Measurements from ENCODE around the gene TLNRD1.

Gene TLNRD1

DNA sequence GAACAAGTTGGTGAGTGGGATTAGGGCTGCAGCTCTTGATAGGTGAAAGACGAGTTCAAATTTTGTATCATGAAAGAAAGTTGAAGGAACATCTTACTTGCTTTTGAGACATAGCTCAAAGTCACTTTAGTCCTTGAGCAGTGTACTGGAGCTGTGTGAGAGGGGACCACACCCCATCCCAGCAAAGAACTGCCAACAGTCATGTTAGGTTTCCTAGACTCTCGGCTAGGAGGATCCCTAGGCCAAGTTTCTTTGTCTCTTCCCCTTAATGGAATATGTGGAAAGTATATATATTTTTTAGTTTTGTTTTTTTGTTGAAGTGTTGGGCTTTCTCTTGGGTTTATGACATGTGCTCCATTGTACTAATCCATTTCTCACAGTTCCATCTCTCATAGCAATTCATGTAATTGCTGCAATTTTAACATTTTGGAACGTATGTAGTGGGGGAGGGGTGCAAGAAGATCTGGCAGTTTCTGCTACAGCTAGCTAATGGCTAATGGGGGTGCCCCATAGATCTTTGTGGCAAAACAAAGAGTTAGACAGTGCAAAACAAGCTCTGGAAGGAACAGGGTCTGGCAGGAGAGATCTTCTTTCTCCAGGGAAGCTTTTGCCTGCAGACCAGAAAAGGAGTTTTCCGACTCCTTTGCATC is 25.1 kb downstream of the TLNRD1 start:
- DNase-seq, result no peak
- Histone ChIP-seq H3K4me3 (ENCODE audit: insufficient read depth, low read depth, low read length, poor library complexity, severe bottlenecking) (no peak overlapping the region), H3K27ac (ENCODE audit: insufficient read depth, low read length, poor library complexity, severe bottlenecking) (no peak overlapping the region), H3K27me3 (replicated peaks; ENCODE audit: control insufficient read depth, insufficient read depth, low read length, poor library complexity, severe bottlenecking) (no peaks in the 10 kb centered on the region), H3K9me3 (ENCODE audit: control insufficient read depth, low read length) (no peaks in the 10 kb centered on the region), H3K4me1 (ENCODE audit: control insufficient read depth, insufficient read depth, low read length, poor library complexity, severe bottlenecking) (no peaks in the 10 kb centered on the region), H3K36me3 (ENCODE audit: control insufficient read depth, insufficient read depth, low read length) (no peaks in the 10 kb centered on the region)

DNA sequence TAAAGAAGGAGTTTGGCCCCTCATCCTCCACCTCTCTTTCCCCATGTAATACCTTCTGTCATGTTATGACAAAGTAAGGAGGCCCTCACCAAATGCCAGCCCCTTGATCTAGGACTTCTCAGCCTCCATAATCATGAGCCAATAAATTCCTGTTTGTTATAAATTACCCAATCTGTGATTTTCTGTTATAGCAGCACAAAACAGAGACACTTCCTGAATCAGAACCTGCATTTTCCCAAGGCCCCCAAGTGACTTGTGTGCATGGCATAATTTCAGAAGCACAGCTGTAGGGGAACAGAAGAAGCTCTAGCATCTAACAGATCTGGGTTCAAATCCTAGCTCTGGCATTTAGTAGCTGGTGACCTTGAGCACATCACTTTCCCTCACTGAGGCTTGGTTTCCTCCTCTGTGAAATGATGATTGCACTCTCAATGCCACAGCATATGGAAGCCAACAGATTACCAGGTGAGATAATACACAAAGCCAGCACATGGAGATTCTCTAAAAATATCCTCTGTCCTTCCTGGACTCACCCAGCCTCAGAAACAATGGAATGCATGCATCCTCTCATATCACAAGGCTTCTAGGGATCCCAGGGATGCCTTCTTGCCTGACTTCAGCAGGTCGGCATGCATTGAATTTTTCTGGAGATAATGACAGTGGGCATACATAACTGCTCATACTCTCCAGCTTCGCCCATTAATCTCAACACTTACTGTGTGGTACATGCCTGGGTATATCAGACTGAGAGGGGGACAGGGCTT is 26.3 kb downstream of the TLNRD1 start:
- H3K4me3 ChIP-seq (ENCODE audit: insufficient read depth, low read depth, low read length, poor library complexity, severe bottlenecking), result no peak overlapping the region
- no peaks in the 10 kb centered on the region for H3K27me3 ChIP-seq (replicated peaks; ENCODE audit: control insufficient read depth, insufficient read depth, low read length, poor library complexity, severe bottlenecking)
- H3K9me3 ChIP-seq (ENCODE audit: control insufficient read depth, low read length), result no peaks in the 10 kb centered on the region
- H3K4me1 ChIP-seq (ENCODE audit: control insufficient read depth, insufficient read depth, low read length, poor library complexity, severe bottlenecking), result no peaks in the 10 kb centered on the region
- DNase-seq, result no peak
- H3K36me3 ChIP-seq (ENCODE audit: control insufficient read depth, insufficient read depth, low read length), result no peaks in the 10 kb centered on the region
- H3K27ac ChIP-seq (ENCODE audit: insufficient read depth, low read length, poor library complexity, severe bottlenecking), result no peak overlapping the region

DNA sequence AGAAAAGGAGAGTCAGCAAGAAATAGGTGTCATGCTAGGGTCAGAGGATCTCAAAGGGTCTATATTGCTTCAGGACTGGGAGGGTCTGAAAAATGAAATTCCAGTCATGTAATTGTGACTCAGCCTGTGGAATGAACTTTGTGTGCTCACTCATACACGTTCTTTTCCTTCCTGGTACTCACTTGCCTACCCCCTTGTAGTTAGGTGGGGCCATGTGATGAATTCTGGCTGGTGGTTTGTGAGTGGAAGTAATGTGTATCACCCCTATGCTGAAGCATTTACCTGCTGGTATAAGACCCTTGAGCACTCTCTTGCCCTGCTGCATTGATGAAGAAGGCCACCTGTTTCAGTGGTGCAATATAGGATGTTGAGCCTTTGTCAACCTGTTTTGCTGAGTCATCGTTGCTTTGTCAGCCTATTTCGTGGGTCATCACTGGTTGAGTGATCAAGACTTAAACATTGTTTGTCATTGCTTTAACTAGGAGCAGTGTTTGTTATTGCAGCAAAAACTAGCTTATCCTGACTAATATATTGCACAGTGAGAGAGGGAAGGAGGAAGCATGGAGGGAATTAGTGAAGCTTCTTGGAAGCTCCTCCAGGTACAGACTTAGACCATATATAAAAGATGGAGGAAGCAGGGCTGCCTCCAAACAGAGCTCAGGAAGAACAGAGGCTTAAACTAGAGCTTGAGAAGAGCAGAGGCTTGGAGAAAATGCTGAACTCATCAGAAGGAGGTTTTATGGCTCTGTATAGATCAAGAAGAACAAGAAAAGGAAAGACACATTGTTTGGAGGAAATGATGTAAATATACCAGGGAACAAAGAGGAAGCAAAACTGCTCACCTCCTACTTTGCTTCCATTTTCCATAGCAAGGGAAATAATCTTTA is 28.9 kb downstream of the TLNRD1 start:
- Histone ChIP-seq H3K27me3 (replicated peaks; ENCODE audit: control insufficient read depth, insufficient read depth, low read length, poor library complexity, severe bottlenecking) (no peaks in the 10 kb centered on the region), H3K4me1 (ENCODE audit: control insufficient read depth, insufficient read depth, low read length, poor library complexity, severe bottlenecking) (no peaks in the 10 kb centered on the region), H3K9me3 (ENCODE audit: control insufficient read depth, low read length) (no peaks in the 10 kb centered on the region), H3K4me3 (ENCODE audit: insufficient read depth, low read depth, low read length, poor library complexity, severe bottlenecking) (no peak overlapping the region), H3K27ac (ENCODE audit: insufficient read depth, low read length, poor library complexity, severe bottlenecking) (no peak overlapping the region), H3K36me3 (ENCODE audit: control insufficient read depth, insufficient read depth, low read length) (no peaks in the 10 kb centered on the region)
- no peak for DNase-seq

DNA sequence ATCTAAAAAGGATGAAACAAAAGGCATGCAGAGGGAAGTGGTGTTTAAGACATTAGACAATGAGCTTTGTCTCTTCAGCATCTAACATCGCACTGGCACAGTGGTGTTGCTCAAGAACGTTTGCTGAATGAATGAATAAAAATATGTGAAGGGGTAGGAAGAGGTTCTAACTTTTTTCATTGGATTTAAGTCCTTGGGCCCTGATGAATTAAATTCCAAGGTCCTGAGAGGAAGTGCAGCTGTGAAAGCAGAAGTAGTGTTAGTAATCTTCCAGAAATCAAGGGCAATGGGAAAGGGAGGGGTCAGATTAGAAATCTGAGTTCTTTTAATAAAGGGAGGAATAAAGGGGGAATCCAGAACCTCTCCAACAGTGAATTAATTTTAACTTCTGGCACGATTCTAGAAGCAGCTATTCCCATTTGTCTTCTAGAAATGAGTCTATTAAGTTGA is 29.6 kb downstream of the TLNRD1 start:
- Histone ChIP-seq H3K4me1 (ENCODE audit: control insufficient read depth, insufficient read depth, low read length, poor library complexity, severe bottlenecking) (no peaks in the 10 kb centered on the region), H3K4me3 (ENCODE audit: insufficient read depth, low read depth, low read length, poor library complexity, severe bottlenecking) (no peak overlapping the region), H3K27me3 (replicated peaks; ENCODE audit: control insufficient read depth, insufficient read depth, low read length, poor library complexity, severe bottlenecking) (no peaks in the 10 kb centered on the region), H3K36me3 (ENCODE audit: control insufficient read depth, insufficient read depth, low read length) (no peaks in the 10 kb centered on the region), H3K27ac (ENCODE audit: insufficient read depth, low read length, poor library complexity, severe bottlenecking) (no peak overlapping the region), H3K9me3 (ENCODE audit: control insufficient read depth, low read length) (no peaks in the 10 kb centered on the region)
- no peak for DNase-seq

DNA sequence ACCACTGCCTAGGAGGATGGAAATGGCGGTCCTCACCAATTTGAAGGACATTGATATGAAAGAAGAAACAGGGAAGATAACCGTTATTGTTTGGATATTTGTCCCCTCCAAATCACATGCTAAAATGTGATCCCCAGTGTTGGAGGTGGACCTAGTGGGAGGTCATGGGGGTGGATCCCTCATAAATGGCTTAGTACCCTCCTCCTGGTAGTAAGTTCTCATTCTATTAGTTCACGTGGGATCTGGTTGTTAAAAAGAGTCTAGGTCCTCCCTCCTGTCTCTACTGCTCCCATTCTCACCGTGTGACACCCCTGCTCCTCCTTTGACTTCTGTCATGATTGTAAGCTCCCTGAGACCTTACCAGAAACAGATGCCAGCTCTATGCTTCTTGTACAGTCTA is 30.5 kb downstream of the TLNRD1 start:
- Histone ChIP-seq H3K27me3 (replicated peaks; ENCODE audit: control insufficient read depth, insufficient read depth, low read length, poor library complexity, severe bottlenecking) (no peaks in the 10 kb centered on the region), H3K27ac (ENCODE audit: insufficient read depth, low read length, poor library complexity, severe bottlenecking) (no peak overlapping the region), H3K4me1 (ENCODE audit: control insufficient read depth, insufficient read depth, low read length, poor library complexity, severe bottlenecking) (no peaks in the 10 kb centered on the region), H3K9me3 (ENCODE audit: control insufficient read depth, low read length) (no peaks in the 10 kb centered on the region), H3K36me3 (ENCODE audit: control insufficient read depth, insufficient read depth, low read length) (no peaks in the 10 kb centered on the region), H3K4me3 (ENCODE audit: insufficient read depth, low read depth, low read length, poor library complexity, severe bottlenecking) (no peak overlapping the region)
- DNase-seq, result no peak

DNA sequence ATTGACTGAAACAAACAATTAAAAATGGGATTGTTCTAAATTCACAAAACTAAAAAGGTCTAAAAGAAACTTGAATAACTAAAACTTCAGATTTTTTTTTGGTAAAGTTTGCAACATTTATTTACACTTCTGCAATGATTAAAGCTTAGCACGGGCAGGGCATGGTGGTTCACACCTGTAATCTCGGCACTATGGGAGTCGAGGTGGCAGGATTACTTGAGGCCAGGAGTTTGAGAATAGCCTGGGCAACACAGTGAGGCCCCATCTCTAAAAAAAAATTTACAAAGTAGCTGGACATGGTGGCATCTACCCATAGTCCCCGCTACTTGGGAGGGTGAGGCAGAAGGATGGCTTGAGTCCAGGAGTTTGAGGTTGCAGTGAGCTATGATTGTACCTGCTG is 31.6 kb downstream of the TLNRD1 start:
- Histone ChIP-seq H3K27ac (ENCODE audit: insufficient read depth, low read length, poor library complexity, severe bottlenecking) (no peak overlapping the region), H3K4me1 (ENCODE audit: control insufficient read depth, insufficient read depth, low read length, poor library complexity, severe bottlenecking) (no peaks in the 10 kb centered on the region), H3K9me3 (ENCODE audit: control insufficient read depth, low read length) (no peaks in the 10 kb centered on the region), H3K4me3 (ENCODE audit: insufficient read depth, low read depth, low read length, poor library complexity, severe bottlenecking) (no peak overlapping the region), H3K27me3 (replicated peaks; ENCODE audit: control insufficient read depth, insufficient read depth, low read length, poor library complexity, severe bottlenecking) (no peaks in the 10 kb centered on the region), H3K36me3 (ENCODE audit: control insufficient read depth, insufficient read depth, low read length) (no peaks in the 10 kb centered on the region)
- no peak for DNase-seq

DNA sequence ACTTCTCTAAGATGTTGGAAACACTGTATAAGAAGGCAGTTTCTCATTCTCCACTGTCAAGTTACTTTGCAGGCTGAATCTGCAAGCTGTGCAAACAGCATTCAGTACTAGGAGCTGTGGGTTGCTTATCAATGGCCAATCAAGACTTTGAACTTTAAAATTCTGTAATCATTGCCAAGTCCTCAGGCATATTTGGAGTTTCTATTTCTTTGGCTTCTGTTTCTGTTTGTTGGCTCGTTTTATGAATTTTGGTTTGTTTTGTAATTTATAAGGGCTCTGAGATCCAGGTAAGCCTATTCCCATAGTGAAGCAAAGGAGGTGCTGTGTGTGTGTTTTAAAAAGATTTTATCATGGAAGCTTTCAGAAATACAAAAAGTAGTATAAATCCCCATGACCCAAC is 32.1 kb downstream of the TLNRD1 start:
- no peaks in the 10 kb centered on the region for H3K27me3 ChIP-seq (replicated peaks; ENCODE audit: control insufficient read depth, insufficient read depth, low read length, poor library complexity, severe bottlenecking)
- no peaks in the 10 kb centered on the region for H3K4me1 ChIP-seq (ENCODE audit: control insufficient read depth, insufficient read depth, low read length, poor library complexity, severe bottlenecking)
- no peak overlapping the region for H3K27ac ChIP-seq (ENCODE audit: insufficient read depth, low read length, poor library complexity, severe bottlenecking)
- H3K9me3 ChIP-seq (ENCODE audit: control insufficient read depth, low read length), result no peaks in the 10 kb centered on the region
- DNase-seq, result no peak
- H3K36me3 ChIP-seq (ENCODE audit: control insufficient read depth, insufficient read depth, low read length), result no peaks in the 10 kb centered on the region
- no peak overlapping the region for H3K4me3 ChIP-seq (ENCODE audit: insufficient read depth, low read depth, low read length, poor library complexity, severe bottlenecking)

DNA sequence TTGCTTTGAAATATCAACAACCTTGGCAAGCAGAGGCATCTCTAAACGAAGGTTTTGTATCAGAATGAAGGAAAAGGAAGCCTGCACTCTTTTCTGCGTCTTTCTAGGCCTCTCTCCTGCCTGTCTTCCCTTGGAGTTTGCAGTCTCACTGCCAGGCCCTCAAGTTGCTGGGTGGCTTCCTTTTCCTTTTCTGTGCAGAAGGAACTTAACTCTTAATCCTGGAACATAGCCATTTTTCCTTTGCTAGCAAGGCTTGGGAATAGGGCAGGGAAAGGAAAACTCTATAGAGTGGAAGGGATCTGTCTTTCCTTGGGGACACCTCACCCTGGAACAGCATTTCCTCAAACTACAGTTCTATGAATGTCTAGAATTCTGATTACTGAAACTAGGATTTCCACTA is 32.8 kb downstream of the TLNRD1 start:
- no peak for DNase-seq
- Histone ChIP-seq H3K36me3 (ENCODE audit: control insufficient read depth, insufficient read depth, low read length) (no peaks in the 10 kb centered on the region), H3K4me3 (ENCODE audit: insufficient read depth, low read depth, low read length, poor library complexity, severe bottlenecking) (no peak overlapping the region), H3K9me3 (ENCODE audit: control insufficient read depth, low read length) (no peaks in the 10 kb centered on the region), H3K27me3 (replicated peaks; ENCODE audit: control insufficient read depth, insufficient read depth, low read length, poor library complexity, severe bottlenecking) (no peaks in the 10 kb centered on the region), H3K4me1 (ENCODE audit: control insufficient read depth, insufficient read depth, low read length, poor library complexity, severe bottlenecking) (no peaks in the 10 kb centered on the region), H3K27ac (ENCODE audit: insufficient read depth, low read length, poor library complexity, severe bottlenecking) (no peak overlapping the region)

DNA sequence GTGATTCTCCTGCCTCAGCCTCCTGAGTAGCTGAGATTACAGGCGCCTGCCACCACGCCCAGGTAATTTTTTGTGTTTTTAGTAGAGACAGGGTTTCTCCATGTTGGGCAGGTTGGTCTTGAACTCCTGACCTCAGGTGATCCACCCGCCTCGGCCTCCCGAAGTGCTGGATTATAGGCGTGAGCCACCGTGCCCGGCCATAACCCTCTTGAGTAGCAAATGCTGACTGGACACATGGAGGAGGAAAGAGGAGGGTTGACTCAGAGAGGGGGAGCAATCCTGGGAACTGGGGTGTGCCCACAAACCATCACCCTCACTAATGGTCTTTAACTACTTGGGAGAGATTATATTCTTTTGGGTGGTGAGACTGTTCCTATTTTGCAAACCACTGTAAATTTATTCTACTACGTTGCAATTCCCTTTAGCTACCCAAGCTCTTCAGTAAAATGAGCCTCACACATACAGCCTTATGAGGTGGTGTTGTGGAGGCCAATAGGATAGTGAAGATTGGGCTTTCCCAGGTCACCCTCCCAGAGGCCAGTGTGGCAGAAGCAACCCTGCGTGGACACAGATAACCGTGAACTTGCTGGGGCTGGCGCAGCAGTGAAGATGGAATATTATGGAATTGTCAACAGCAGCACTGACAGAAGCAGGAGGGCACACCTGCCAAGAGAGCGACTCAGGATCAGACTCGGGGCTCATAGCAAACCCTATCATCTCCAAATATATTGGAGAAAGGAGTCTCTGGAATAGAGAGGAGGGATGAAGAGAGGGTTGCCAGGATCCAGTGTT is 37.4 kb downstream of the TLNRD1 start:
- DNase-seq, result no peak
- Histone ChIP-seq H3K36me3 (ENCODE audit: control insufficient read depth, insufficient read depth, low read length) (no peaks in the 10 kb centered on the region), H3K9me3 (ENCODE audit: control insufficient read depth, low read length) (no peaks in the 10 kb centered on the region), H3K4me1 (ENCODE audit: control insufficient read depth, insufficient read depth, low read length, poor library complexity, severe bottlenecking) (no peaks in the 10 kb centered on the region), H3K4me3 (ENCODE audit: insufficient read depth, low read depth, low read length, poor library complexity, severe bottlenecking) (no peak overlapping the region), H3K27ac (ENCODE audit: insufficient read depth, low read length, poor library complexity, severe bottlenecking) (no peak overlapping the region), H3K27me3 (replicated peaks; ENCODE audit: control insufficient read depth, insufficient read depth, low read length, poor library complexity, severe bottlenecking) (no peaks in the 10 kb centered on the region)

All from effector memory CD4-positive, alpha-beta T cell (primary cell).